ENCODE results near the gene IGSF22. TPM values are rescaled to one million over a fixed set of nuclear protein-coding genes. Genes with fewer than 3 reads are reported as not detected.

IGSF22 gene
- total RNA-seq, 2 donors from 2014 or later = 0.39 TPM; not detected in 1

- no peak overlapping the region for H3K27ac ChIP-seq
- H3K36me3 ChIP-seq = no peaks in the 10 kb centered on the region
- H3K4me1 ChIP-seq = no peaks in the 10 kb centered on the region
- H3K4me3 ChIP-seq = no peak overlapping the region
- H3K9me3 ChIP-seq = no peaks in the 10 kb centered on the region
- TF ChIP-seq CTCF (IDR thresholded peaks at IDR 0.05) = no peak
- no peak for DNase-seq (ENCODE audit: low spot score)
- H3K27me3 ChIP-seq = no peaks in the 10 kb centered on the region
These were observed 18.0 kb upstream of the IGSF22 start for GRCh38 chr11:18743900-18744514.

- Histone ChIP-seq H3K27me3 (no peaks in the 10 kb centered on the region), H3K4me3 (no peak overlapping the region), H3K27ac (no peak overlapping the region), H3K36me3 (no peaks in the 10 kb centered on the region), H3K4me1 (no peaks in the 10 kb centered on the region), H3K9me3 (no peaks in the 10 kb centered on the region)
- TF ChIP-seq CTCF (IDR thresholded peaks at IDR 0.05) = no peak
- no peak for DNase-seq (ENCODE audit: low spot score)
These were observed 17.4 kb upstream of the IGSF22 start for GRCh38 chr11:18743365-18743764.

GRCh38 chr11:18741783-18742182 lies 15.8 kb upstream of the IGSF22 start:
- no peak overlapping the region for H3K27ac ChIP-seq
- H3K4me1 ChIP-seq = no peaks in the 10 kb centered on the region
- no peak for TF ChIP-seq CTCF (IDR thresholded peaks at IDR 0.05)

GRCh38 chr11:18739685-18740084 lies 13.7 kb upstream of the IGSF22 start:
- H3K27ac ChIP-seq = no peak overlapping the region
- H3K36me3 ChIP-seq = no peaks in the 10 kb centered on the region
- H3K4me1 ChIP-seq = no peaks in the 10 kb centered on the region
- no peaks in the 10 kb centered on the region for H3K9me3 ChIP-seq
- TF ChIP-seq CTCF (IDR thresholded peaks at IDR 0.05) = no peak
- H3K27me3 ChIP-seq = no peaks in the 10 kb centered on the region
- H3K4me3 ChIP-seq = no peak overlapping the region
- DNase-seq (ENCODE audit: low spot score) = no peak

More at GRCh38 chr11:18741783-18742182, 15.8 kb upstream of the IGSF22 start:
- Histone ChIP-seq H3K4me3 (no peak overlapping the region), H3K27me3 (no peaks in the 10 kb centered on the region), H3K9me3 (no peaks in the 10 kb centered on the region), H3K36me3 (no peaks in the 10 kb centered on the region)
- no peak for DNase-seq (ENCODE audit: low spot score)

GRCh38 chr11:18737642-18738041 lies 11.7 kb upstream of the IGSF22 start:
- H3K36me3 ChIP-seq = no peaks in the 10 kb centered on the region
- no peaks in the 10 kb centered on the region for H3K27me3 ChIP-seq
- no peak overlapping the region for H3K27ac ChIP-seq
- no peak for DNase-seq (ENCODE audit: low spot score)
- no peak overlapping the region for H3K4me3 ChIP-seq
- no peaks in the 10 kb centered on the region for H3K9me3 ChIP-seq
- TF ChIP-seq CTCF (IDR thresholded peaks at IDR 0.05) = no peak
- no peaks in the 10 kb centered on the region for H3K4me1 ChIP-seq

GRCh38 chr11:18736590-18737148 lies 10.7 kb upstream of the IGSF22 start:
- Histone ChIP-seq H3K9me3 (no peaks in the 10 kb centered on the region), H3K27me3 (no peaks in the 10 kb centered on the region), H3K27ac (no peak overlapping the region), H3K4me1 (no peaks in the 10 kb centered on the region), H3K4me3 (no peak overlapping the region), H3K36me3 (no peaks in the 10 kb centered on the region)
- no peak for DNase-seq (ENCODE audit: low spot score)
- no peak for TF ChIP-seq CTCF (IDR thresholded peaks at IDR 0.05)
